Mononuclear cell (primary cell): ENCODE measurements around the gene TRIML2. TPM values are rescaled to one million over a fixed set of nuclear protein-coding genes. Genes with fewer than 3 reads are reported as not detected.

Source experiments
- H3K27me3 ChIP-seq: 2 replicates; pipeline ENCODE4 v1.6.0; 2011; ENCODE audit warnings: low read length, control low read depth; ENCODE audit not compliant: insufficient read depth
- H3K4me1 ChIP-seq: 2 replicates; pipeline ENCODE4 v1.5.1; 2011; ENCODE audit warnings: mild to moderate bottlenecking, low read length, control low read depth; ENCODE audit not compliant: insufficient read depth
- H3K4me3 ChIP-seq: 2 replicates; pipeline ENCODE4 v1.5.1; 2011; ENCODE audit warnings: mild to moderate bottlenecking, low read length, moderate library complexity
- H3K9me3 ChIP-seq: 2 replicates; pipeline ENCODE4 v1.5.1; 2011; ENCODE audit warnings: low read depth, mild to moderate bottlenecking, control low read depth, low read length
- total RNA-seq: library from RNA; depleted of rRNA; stranded (reverse); fragments of >200 nt; gene quantifications from one replicate; pipeline ENCODE4 v1.2.3, GENCODE V29; 2012

The TRIML2 gene, protein sequence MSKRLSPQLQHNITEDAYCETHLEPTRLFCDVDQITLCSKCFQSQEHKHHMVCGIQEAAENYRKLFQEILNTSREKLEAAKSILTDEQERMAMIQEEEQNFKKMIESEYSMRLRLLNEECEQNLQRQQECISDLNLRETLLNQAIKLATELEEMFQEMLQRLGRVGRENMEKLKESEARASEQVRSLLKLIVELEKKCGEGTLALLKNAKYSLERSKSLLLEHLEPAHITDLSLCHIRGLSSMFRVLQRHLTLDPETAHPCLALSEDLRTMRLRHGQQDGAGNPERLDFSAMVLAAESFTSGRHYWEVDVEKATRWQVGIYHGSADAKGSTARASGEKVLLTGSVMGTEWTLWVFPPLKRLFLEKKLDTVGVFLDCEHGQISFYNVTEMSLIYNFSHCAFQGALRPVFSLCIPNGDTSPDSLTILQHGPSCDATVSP
- total RNA-seq: not detected

DNA sequence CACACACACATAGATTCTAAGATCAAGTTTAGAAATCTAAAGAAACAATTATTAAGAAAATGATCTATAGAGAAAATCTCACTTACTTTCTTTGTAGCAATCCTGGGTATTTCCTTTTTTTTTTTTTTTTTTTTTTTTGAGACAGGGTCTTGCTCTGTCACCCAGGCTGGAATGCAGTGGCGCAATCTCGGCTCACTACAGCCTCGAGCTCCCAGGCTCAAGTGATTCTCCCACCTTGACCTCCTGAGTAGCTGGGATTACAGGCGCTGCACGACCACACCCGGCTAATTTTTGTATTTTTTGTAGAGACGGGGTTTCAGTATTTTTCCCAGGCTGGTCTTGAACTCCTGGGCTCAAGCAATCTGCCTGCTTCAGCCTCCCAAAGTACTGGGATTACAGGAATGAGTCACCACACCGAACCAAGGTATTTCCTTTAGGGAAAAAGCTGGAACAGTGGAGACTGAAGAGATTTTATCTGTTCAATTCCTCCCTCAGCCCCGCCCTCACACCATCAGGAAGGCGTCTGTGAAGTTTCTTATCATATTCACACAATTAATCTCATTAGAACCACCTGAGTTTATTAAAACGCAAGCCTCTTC is at the start of gene TRIML2:
TRIML2 (minus strand) TSS at position 447 of the 599 bp plus-strand sequence. CDS start 4,235 bp downstream, outside the sequence.
- Histone ChIP-seq H3K27me3 (no peaks in the 10 kb centered on the region), H3K4me1 (no peaks in the 10 kb centered on the region), H3K9me3 (no peaks in the 10 kb centered on the region), H3K4me3 (no peak within 1 kb of the TSS)

DNA sequence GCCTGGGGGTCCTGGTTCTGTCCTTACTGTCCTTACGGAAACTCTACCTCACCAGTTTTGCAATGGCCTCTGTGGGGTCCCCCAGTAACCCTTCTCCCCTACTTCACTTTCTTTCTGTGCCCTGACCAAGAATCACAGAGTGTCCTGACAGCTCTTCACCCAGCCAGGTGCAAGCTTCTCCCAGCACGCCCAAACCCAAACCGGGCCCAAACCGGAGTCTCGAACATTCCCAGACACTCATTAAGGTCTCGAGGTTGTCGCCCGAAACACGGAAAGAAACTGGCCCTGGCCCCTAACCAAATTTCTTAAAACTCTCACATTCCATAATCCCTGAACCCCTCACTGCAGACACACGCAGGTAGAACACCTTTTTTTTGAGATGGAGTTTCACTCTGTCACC is 48.9 kb upstream of the TRIML2 start:
- no peaks in the 10 kb centered on the region for H3K9me3 ChIP-seq
- H3K27me3 ChIP-seq: no peaks in the 10 kb centered on the region
- H3K4me1 ChIP-seq: no peaks in the 10 kb centered on the region
- no peak overlapping the region for H3K4me3 ChIP-seq

DNA sequence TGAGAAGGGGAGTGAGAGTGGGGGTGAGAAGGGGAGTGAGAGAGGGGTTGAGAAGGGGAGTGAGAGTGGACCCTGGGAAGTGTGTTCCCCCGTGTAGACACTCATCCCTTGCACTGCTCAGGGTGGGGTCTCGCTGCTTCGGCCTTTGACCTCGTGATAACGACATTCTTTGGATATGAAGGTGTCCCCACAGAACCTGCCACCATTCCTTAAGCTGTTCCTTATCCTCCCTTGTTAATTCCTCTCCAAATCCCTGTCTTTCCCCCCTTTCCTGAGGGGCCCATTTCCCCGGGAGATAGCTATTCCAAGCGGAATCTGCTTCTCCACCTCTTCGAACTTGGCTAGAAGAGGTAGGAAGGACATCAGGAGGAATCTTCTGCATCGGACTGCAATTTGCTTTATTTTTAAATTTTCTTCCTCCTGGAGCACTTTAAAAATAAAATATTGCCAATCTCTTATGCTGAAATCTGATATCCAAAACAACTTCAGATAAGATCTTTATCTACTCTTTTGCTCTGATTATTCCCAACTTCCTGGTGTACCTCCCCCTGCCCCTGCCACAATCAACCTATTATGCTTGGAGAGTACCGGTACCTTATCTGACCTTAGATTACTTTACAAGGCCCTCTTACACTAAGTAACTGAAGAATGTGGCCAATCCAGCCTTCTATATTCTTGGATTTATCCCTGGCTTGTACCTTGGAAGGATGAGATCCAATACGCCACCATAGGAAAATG is 45.4 kb upstream of the TRIML2 start:
- Histone ChIP-seq H3K27me3 (no peaks in the 10 kb centered on the region), H3K9me3 (no peaks in the 10 kb centered on the region), H3K4me1 (no peaks in the 10 kb centered on the region), H3K4me3 (no peak overlapping the region)

DNA sequence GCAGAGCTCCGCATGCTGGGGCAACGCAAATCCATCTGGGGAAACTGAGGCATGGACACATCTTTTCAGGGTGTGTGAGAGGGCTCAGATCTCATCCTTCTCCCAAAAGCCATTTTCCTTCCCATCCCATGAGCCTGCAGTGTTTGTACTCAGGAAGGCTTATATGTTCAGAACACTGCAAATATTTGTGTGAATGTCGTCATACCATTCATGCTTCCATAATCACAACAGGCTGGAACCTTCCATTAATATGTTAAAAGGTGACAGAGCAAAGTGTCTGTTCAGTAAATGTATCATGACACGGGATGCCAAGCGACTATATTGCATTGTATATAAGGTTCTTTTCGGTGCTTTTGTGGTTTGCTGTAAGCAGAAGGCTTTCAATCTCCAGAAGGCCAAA is 38.4 kb upstream of the TRIML2 start:
- Histone ChIP-seq H3K27me3 (no peaks in the 10 kb centered on the region), H3K9me3 (no peaks in the 10 kb centered on the region), H3K4me3 (no peak overlapping the region), H3K4me1 (no peaks in the 10 kb centered on the region)

DNA sequence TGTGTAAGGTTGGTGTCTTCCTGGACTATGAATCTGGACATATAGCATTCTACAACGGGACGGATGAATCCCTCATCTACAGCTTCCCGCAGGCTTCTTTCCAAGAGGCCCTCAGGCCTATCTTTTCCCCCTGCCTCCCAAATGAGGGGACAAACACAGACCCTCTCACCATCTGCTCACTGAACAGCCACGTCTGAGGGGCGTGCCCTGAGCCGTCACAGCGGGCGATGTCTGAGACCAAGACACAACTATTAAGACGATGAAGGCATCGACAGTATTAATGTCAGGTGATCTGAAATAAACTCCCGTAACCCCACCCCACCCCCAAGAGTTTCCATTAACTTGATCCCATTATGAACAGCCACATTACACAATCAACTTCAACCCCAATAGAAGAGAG is 37.8 kb upstream of the TRIML2 start:
- Histone ChIP-seq H3K27me3 (no peaks in the 10 kb centered on the region), H3K4me3 (no peak overlapping the region), H3K4me1 (no peaks in the 10 kb centered on the region), H3K9me3 (no peaks in the 10 kb centered on the region)

DNA sequence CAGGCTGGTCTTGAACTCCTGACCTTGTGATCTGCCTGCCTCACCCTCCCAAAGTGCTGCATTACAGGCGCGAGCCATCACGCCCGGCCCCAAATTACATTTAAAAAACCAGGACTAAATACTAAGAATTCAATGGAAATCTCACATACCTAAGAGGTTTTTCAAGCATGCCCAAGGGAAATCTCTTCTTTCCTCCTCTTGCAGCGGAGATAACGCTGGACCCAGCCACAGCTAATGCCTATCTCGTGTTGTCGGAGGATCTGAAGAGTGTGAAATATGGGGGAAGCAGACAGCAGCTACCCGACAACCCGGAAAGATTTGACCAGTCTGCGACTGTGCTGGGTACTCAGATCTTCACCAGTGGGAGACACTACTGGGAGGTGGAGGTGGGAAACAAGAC is 37.2 kb upstream of the TRIML2 start:
- H3K4me3 ChIP-seq: no peak overlapping the region
- no peaks in the 10 kb centered on the region for H3K9me3 ChIP-seq
- H3K27me3 ChIP-seq: no peaks in the 10 kb centered on the region
- H3K4me1 ChIP-seq: no peaks in the 10 kb centered on the region

DNA sequence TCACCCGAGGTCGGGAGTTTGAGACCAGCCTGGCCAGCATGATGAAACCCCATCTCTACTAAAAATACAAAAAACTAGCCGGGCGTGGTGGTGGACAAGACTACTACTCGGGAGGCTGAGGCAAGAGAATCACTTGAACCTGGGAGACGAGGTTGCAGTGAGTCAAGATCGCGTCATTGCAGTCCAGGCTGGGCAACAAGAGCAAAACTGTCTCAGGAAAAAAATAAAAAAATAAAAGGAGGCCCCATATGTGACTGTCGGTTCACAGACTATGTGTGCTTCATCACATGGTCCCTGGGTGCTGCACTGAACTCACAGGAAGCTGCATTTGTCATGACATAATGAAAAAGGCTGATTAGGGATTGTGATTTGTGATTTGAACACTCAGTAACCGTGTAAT is 36.2 kb upstream of the TRIML2 start:
- Histone ChIP-seq H3K4me1 (no peaks in the 10 kb centered on the region), H3K4me3 (no peak overlapping the region), H3K9me3 (no peaks in the 10 kb centered on the region), H3K27me3 (no peaks in the 10 kb centered on the region)

DNA sequence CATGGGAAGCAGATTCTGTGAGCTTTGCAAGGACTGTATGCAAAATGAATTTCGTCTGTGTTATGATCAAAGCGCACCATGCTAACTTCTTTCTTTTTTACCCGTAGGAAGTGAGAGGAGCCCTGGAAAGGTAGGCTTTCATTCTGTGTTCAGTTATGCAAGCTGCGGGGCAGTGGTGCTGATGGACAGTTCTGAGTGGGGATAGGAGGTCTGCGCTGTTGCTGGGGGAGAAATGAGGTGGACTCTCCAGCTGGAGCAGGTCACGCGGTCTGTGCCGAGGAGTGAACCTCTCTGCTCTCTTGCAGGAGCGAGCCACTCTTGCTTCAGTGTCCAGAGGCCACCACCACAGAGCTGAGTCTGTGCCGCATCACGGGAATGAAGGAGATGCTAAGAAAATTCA is 34.3 kb upstream of the TRIML2 start:
- H3K4me3 ChIP-seq: no peak overlapping the region
- no peaks in the 10 kb centered on the region for H3K9me3 ChIP-seq
- no peaks in the 10 kb centered on the region for H3K4me1 ChIP-seq
- no peaks in the 10 kb centered on the region for H3K27me3 ChIP-seq

DNA sequence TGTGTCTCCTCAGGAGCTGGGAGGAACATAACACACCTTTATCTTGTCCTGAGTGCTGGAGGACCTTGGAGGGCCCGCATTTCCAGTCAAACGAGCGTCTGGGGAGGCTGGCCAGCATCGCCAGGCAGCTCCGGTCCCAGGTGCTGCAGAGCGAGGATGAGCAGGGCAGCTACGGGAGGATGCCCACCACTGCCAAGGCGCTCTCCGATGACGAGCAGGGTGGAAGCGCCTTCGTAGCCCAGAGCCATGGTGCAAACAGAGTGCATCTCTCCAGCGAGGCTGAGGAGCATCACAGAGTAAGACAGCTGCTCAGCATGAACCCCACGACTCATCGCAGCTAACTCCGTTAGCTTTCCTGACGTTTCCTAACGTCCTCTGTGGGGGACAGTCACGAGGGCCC is 30.3 kb upstream of the TRIML2 start:
- H3K4me3 ChIP-seq: no peak overlapping the region
- H3K4me1 ChIP-seq: no peaks in the 10 kb centered on the region
- no peaks in the 10 kb centered on the region for H3K27me3 ChIP-seq
- no peaks in the 10 kb centered on the region for H3K9me3 ChIP-seq

DNA sequence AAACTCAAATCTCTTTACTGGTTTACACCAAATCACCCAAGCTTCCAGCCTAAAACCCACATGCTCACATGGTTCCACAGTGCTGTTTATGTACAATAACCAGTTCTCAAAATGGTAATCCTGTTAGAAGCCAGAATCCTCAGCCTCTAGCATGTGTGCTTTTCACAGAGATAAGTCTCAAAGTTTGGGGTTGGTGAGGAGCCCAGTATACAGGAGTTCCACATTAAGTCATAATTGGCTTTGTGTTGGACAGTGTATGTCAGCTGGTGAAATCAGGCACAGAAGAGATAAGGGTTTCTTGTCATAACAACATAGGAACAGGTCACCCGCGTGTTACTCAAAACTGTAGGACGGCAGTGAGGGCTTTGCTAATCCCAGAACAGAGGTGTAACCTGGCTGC is 29.7 kb upstream of the TRIML2 start, which contains the start of gene TRIML1:
TRIML1 (plus strand) TSS at position 301 of the 400 bp plus-strand sequence. CDS start 118 bp downstream, outside the sequence.
- H3K4me1 ChIP-seq: no peaks in the 10 kb centered on the region
- H3K4me3 ChIP-seq: no peak within 1 kb of the TSS
- no peaks in the 10 kb centered on the region for H3K9me3 ChIP-seq
- H3K27me3 ChIP-seq: no peaks in the 10 kb centered on the region

DNA sequence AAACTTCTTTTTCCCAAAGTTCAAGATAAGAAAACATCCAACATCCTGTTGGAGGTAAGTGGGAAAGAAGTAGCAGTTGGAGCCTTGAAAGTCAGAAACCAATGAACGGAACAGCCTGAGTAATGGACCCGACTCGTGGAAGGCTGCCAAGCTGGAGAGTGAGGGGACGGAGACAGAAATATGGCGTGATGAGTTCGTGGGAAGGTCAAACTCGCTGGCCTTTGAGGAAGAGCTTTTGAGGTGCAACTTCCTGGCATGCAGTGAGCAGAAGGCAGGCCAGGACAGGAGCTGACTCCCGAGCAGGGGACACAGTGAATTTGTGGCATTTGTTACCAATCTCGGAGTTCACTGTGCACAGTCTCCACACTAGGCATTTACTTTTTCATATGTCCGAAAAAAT is 28.8 kb upstream of the TRIML2 start:
- Histone ChIP-seq H3K9me3 (no peaks in the 10 kb centered on the region), H3K4me3 (no peak overlapping the region), H3K4me1 (no peaks in the 10 kb centered on the region), H3K27me3 (no peaks in the 10 kb centered on the region)

DNA sequence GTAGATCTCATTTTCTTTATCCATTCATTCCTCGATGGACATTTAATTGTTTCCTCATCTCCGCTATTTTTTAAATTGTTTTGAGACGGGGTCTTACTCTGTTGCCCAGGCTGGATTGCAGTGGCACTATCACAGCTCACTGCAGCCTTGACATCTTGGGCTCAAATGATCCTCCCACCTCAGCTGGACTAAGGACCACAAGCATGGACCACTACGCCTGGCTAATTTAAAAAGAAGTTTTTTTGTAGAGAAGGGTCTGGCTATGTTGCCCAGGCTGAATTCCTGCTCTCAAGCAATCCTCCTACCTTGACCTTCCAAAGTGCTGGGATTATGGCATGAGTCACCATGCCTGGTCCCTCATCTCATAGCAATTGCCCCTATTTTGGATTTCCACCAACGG is 22.8 kb upstream of the TRIML2 start:
- Histone ChIP-seq H3K4me3 (no peak overlapping the region), H3K4me1 (no peaks in the 10 kb centered on the region), H3K27me3 (no peaks in the 10 kb centered on the region), H3K9me3 (no peaks in the 10 kb centered on the region)

DNA sequence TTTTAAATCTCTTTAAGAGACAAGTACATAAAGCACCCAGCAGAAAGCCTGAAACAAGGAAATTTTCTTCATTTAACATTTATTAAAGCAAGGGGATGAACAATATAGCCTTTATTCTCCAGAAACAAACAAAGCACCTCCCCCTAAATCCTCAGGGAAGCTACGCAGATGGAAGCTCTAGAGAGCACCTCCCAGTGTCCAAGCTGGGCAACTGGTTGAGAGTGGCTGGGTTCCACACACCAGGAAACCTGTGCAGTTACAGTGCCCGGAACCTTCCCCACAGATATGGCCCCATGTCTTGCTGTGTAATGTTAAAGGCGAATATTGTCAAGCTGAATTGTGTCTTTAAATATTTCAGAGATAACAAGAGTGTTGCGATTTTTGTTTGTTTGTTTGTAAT is 21.0 kb upstream of the TRIML2 start:
- H3K4me3 ChIP-seq: no peak overlapping the region
- H3K4me1 ChIP-seq: no peaks in the 10 kb centered on the region
- H3K27me3 ChIP-seq: no peaks in the 10 kb centered on the region
- H3K9me3 ChIP-seq: no peaks in the 10 kb centered on the region

DNA sequence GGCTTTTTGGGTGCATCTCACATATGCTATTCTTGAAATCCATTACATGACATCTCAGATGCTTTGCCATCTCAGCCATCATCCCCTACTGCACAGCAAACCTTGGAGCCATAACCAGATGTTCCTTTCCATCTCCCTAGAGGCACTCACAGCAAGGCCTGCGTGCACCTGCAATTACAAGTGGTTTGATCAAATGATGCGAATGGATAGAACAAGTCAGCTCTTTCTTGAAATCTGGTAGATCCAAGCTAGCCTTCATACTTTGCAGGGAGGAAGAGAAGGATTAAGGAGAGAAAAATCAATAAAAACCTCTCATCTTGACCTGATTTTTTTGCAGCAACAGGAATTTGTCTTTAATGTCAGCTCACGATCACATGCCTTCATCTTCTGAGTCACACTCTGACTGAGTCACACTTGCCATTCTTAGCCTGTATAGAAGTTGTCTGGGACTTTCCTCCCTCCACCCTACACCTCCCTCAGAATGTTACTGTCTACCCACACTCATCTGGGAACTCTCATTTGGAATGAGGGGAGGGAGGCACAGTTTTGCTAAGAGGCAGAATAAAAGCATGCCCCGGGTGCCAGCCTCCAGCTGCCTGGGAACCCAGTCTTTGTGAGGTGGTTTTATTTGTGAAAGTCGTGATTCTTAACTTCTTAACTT is 17.9 kb upstream of the TRIML2 start:
- Histone ChIP-seq H3K9me3 (no peaks in the 10 kb centered on the region), H3K27me3 (no peaks in the 10 kb centered on the region), H3K4me3 (no peak overlapping the region), H3K4me1 (no peaks in the 10 kb centered on the region)

DNA sequence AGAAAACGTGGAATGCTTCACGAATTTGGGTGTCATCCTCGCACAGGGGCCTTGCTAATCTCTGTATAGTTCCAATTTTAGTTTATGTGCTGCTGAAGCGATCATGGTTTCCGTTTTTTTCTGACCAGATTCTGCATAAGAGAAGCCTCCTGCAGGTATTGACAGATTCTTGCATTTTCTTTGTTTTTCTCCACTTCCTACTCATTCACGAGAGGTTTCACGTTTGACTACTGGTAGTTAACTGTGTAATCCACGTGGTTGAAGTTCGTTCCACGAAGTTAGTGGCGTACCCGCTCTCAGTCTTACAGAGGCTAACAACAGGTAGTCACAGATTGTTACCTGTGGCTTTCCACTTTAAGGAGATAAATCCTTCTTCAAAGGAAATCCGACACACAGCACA is 12.1 kb upstream of the TRIML2 start:
- H3K27me3 ChIP-seq: no peaks in the 10 kb centered on the region
- H3K4me3 ChIP-seq: no peak overlapping the region
- H3K9me3 ChIP-seq: no peaks in the 10 kb centered on the region
- H3K4me1 ChIP-seq: no peaks in the 10 kb centered on the region
